Effector memory CD8-positive, alpha-beta T cell (primary cell): ENCODE data around the gene TRIM41.

Experiments used
- ATAC-seq: fragments of 150-1000 bp; cut with Tn5 transposase; replicated peaks from 2 replicates; pipeline ENCODE4 v1.10.0; 2021; ENCODE audit warnings: mild to moderate bottlenecking, moderate library complexity
- DNase-seq, 3 experiments: peaks; one replicate each; pipeline ENCODE4 v3.0.0; 2021
- H3K27ac Mint-ChIP-seq, 2 donors: one replicate each; pipeline ENCODE4 v1.8.0; 2022; ENCODE audit warnings: mild to moderate bottlenecking in 2 of 2, mixed read lengths in 2 of 2, moderate library complexity in 2 of 2
- H3K27me3 Mint-ChIP-seq, 2 donors: one replicate each; pipeline ENCODE4 v1.8.0; 2022; ENCODE audit warnings: mixed read lengths in 2 of 2
- H3K36me3 Mint-ChIP-seq: one replicate; pipeline ENCODE4 v1.8.0; 2022; ENCODE audit warnings: mild to moderate bottlenecking, moderate library complexity, mixed read lengths; ENCODE audit not compliant: insufficient read depth
- H3K4me1 Mint-ChIP-seq, 2 donors: one replicate each; pipeline ENCODE4 v1.8.0; 2022; ENCODE audit warnings: low read depth in 2 of 2, mixed read lengths in 2 of 2
- H3K4me3 Mint-ChIP-seq, 2 donors: one replicate each; pipeline ENCODE4 v1.8.0; 2022; ENCODE audit warnings: mild to moderate bottlenecking in 2 of 2, mixed read lengths in 2 of 2, moderate library complexity in 2 of 2
- H3K9me3 Mint-ChIP-seq, 2 donors: one replicate each; pipeline ENCODE4 v1.8.0; 2022; ENCODE audit warnings: mixed read lengths in 2 of 2

The TRIM41 gene

DNA sequence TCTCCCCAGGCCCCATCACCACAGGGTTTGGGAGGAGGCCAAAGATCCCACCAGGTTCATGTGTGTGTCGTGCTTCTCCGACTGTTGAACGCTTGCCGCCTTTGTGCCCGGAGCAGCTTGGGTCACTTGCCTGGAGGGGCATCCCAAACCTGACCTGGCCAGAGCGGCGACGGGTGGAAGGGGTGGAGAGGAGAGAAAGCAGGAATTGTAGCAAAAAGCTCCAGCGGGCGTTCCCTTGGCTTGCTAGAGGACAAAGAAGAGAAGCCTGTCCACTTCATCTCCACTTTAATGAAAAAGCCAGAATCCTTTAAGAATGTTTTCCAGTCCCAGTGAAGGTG lies 2.9 kb upstream of the TRIM41 start:
- Mint-ChIP-seq H3K4me3 (peak overlapping the region; percentile 57 to 62), H3K27ac (peak overlapping the region; percentile 88 to 100), H3K36me3 (peaks cover 78% of the 10 kb centered on the region), H3K27me3 (no peaks in the 10 kb centered on the region), H3K9me3 (peaks cover 0 to 1% of the 10 kb centered on the region in 2 donors), H3K4me1 (peaks cover 52 to 55% of the 10 kb centered on the region in 2 donors)
- DNase-seq (no peak), ATAC-seq (no peak)

GRCh38 chr5:181221105-181221791 lies 1.8 kb upstream of the TRIM41 start:
- Mint-ChIP-seq H3K27ac (peak overlapping the region; percentile 100), H3K4me1 (peaks cover 58 to 60% of the 10 kb centered on the region in 2 donors), H3K27me3 (no peaks in the 10 kb centered on the region), H3K4me3 (peak overlapping the region; percentile 84 to 86), H3K9me3 (peaks cover 0 to 1% of the 10 kb centered on the region in 2 donors), H3K36me3 (peaks cover 78% of the 10 kb centered on the region)
- ATAC-seq: peak; percentile 16
- DNase-seq: peak; percentile 68 to 72 (median 69)

DNA sequence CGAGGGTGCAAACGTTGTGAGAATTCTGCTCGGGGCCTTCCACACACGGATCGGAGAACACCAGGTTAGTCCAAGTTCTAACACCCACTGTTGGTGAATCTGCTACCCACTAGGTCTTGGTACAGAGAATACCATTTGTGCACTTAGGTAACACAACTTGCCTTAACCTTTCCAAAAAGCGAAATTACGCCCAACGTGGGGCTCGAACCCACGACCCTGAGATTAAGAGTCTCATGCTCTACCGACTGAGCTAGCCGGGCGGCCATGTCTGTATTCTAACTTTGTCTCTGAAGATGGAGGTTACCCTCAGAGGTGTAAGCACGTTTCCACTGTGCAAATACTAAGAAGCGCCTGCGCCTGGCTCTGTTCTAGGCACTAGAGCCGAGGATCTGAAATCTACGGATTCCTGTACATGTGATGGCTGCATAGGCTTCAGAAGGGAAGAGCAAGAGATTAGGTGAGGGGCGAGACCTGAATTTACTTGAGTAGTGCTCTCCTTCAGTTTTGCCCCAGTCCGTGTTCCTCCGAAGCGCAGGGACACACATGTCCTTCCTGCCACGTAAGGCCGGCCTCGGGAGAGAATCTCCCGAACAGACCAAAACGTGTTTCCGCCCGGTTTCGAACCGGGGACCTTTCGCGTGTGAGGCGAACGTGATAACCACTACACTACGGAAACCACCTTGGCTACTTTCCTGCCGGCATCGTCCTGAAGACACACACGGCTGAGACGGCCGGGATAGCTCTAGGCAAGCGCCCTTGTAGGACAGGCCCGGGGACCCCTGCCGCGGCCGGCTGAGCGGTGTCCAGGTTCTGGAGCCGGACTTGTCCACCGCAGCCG lies 1.1 kb upstream of the TRIM41 start:
- Mint-ChIP-seq H3K27me3 (no peaks in the 10 kb centered on the region), H3K36me3 (peaks cover 77% of the 10 kb centered on the region), H3K4me1 (peaks cover 53 to 57% of the 10 kb centered on the region in 2 donors), H3K27ac (peak overlapping the region; percentile 100), H3K4me3 (peak overlapping the region; percentile 84 to 86), H3K9me3 (peaks cover 0 to 1% of the 10 kb centered on the region in 2 donors)
- DNase-seq: peak; percentile 98 to 99 (median 99)
- ATAC-seq: peak; percentile 31

GRCh38 chr5:181222630-181223057 lies 437 bp upstream of the TRIM41 start:
- Mint-ChIP-seq H3K27me3 (no peaks in the 10 kb centered on the region), H3K27ac (peak overlapping the region; percentile 100), H3K36me3 (peaks cover 74% of the 10 kb centered on the region), H3K4me3 (peak overlapping the region; percentile 84 to 86), H3K9me3 (peaks cover 0 to 1% of the 10 kb centered on the region in 2 donors), H3K4me1 (peaks cover 49 to 52% of the 10 kb centered on the region in 2 donors)
- no peak for DNase-seq
- peak; percentile 4 for ATAC-seq

DNA sequence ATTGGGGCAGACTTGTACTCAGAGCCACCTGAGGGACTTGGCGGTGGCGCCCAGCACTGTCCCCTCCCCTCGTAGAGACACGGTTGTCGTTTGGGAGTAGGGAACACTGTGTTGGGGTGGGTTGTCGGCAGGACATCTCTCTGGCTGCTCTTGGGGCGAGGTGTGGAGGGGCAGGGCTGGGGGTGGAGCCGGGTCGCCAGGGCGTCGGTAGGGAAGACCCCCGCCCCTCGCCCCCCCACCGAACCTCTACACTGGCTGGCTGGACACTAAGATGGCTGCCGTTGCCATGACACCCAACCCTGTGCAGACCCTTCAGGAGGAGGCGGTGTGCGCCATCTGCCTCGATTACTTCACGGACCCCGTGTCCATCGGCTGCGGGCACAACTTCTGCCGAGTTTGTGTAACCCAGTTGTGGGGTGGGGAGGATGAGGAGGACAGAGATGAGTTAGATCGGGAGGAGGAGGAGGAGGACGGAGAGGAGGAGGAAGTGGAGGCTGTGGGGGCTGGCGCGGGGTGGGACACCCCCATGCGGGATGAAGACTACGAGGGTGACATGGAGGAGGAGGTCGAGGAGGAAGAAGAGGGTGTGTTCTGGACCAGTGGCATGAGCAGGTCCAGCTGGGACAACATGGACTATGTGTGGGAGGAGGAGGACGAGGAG lies 778 bp downstream of the TRIM41 start:
- H3K4me3 Mint-ChIP-seq: peak overlapping the region; percentile 84 to 86
- H3K9me3 Mint-ChIP-seq: no peaks in the 10 kb centered on the region
- H3K4me1 Mint-ChIP-seq: peaks cover 41 to 44% of the 10 kb centered on the region in 2 donors
- DNase-seq: peak in 1 of 3 experiments; percentile 32
- no peak for ATAC-seq
- H3K36me3 Mint-ChIP-seq: peaks cover 68% of the 10 kb centered on the region
- no peaks in the 10 kb centered on the region for H3K27me3 Mint-ChIP-seq
- peak overlapping the region; percentile 100 for H3K27ac Mint-ChIP-seq

GRCh38 chr5:181224390-181225229 lies 1.5 kb downstream of the TRIM41 start:
- Mint-ChIP-seq H3K4me1 (peaks cover 47 to 48% of the 10 kb centered on the region in 2 donors), H3K36me3 (peaks cover 64% of the 10 kb centered on the region), H3K27me3 (no peaks in the 10 kb centered on the region), H3K4me3 (peak overlapping the region; percentile 84 to 86), H3K9me3 (no peaks in the 10 kb centered on the region), H3K27ac (peak overlapping the region; percentile 100)
- ATAC-seq (no peak), DNase-seq (no peak)

- no peak for DNase-seq
- Mint-ChIP-seq H3K4me3 (no peak overlapping the region), H3K36me3 (peaks cover 45% of the 10 kb centered on the region)
Observed at GRCh38 chr5:181229996-181230395, 6.9 kb downstream of the TRIM41 start.

DNA sequence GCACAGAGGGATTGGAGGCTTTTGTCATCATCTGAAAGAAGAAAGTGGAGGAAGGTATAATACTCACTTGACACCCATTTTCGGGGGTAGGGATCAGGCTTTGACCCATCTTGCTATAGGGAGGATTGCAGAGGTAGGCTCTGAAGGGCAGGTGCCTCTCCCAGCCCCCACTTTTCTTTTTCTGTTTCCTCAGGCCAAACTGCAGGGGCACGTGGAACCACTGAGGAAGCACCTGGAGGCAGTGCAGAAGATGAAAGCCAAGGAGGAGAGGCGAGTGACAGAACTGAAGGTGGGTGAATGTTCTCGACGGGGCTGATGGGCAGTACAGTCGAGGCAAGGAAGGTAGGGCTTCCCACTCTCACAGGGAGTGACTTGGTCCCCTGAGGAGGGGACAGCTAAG lies 7.5 kb downstream of the TRIM41 start:
- Mint-ChIP-seq H3K9me3 (no peaks in the 10 kb centered on the region), H3K4me1 (peaks cover 17 to 28% of the 10 kb centered on the region in 2 donors), H3K4me3 (no peak overlapping the region), H3K27me3 (no peaks in the 10 kb centered on the region), H3K27ac (peak overlapping the region in 1 of 2 donors; percentile 11), H3K36me3 (peaks cover 50% of the 10 kb centered on the region)
- ATAC-seq (no peak), DNase-seq (no peak)

More at GRCh38 chr5:181229996-181230395, 6.9 kb downstream of the TRIM41 start:
- no peaks in the 10 kb centered on the region for H3K9me3 Mint-ChIP-seq
- ATAC-seq: no peak
- peak overlapping the region; percentile 9 to 11 for H3K27ac Mint-ChIP-seq
- no peaks in the 10 kb centered on the region for H3K27me3 Mint-ChIP-seq
- H3K4me1 Mint-ChIP-seq: peaks cover 22 to 29% of the 10 kb centered on the region in 2 donors

- no peak overlapping the region for H3K4me3 Mint-ChIP-seq
- no peaks in the 10 kb centered on the region for H3K27me3 Mint-ChIP-seq
- H3K9me3 Mint-ChIP-seq: no peaks in the 10 kb centered on the region
- peak overlapping the region; percentile 11 to 44 for H3K27ac Mint-ChIP-seq
- peaks cover 59% of the 10 kb centered on the region for H3K36me3 Mint-ChIP-seq
- ATAC-seq (no peak), DNase-seq (no peak)
- H3K4me1 Mint-ChIP-seq: peaks cover 13 to 23% of the 10 kb centered on the region in 2 donors
Observed at GRCh38 chr5:181231432-181231831, 8.4 kb downstream of the TRIM41 start.

GRCh38 chr5:181232593-181232992 lies 9.5 kb downstream of the TRIM41 start:
- H3K4me1 Mint-ChIP-seq: peaks cover 13 to 23% of the 10 kb centered on the region in 2 donors
- no peaks in the 10 kb centered on the region for H3K9me3 Mint-ChIP-seq
- H3K4me3 Mint-ChIP-seq: no peak overlapping the region
- DNase-seq (no peak), ATAC-seq (no peak)
- H3K27ac Mint-ChIP-seq: peak overlapping the region in 1 of 2 donors; percentile 75
- no peaks in the 10 kb centered on the region for H3K27me3 Mint-ChIP-seq
- peaks cover 64% of the 10 kb centered on the region for H3K36me3 Mint-ChIP-seq

DNA sequence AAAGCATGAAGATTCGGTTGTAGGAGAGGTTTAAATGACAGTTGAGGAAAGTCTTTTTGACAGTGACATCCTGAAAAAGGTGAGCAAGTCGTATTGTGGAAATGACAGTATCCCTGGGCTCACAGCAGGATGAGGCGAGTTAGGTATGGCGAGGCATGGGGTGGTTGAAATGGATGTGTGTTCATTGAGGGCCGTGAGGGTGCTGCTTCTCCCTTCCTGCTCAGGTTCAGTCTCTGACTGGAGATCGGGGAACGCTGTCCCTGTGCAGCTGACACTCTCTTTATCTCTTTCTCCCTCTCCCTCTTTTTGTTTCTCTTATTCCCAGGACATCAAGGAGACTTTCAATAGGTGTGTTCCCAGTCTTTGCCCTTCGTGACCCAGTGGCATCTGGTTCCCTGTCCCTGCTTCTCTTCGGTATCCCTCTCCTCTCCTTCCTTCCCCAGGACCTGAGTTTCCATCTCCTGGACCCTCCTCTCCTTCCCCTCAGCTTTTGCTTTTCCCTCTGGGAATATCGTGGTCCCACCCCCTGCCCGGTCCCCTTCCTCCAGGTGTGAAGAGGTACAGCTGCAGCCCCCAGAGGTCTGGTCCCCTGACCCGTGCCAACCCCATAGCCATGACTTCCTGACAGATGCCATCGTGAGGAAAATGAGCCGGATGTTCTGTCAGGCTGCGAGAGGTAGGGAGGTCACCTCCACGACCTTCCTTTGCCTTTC lies 10.2 kb downstream of the TRIM41 start:
- ATAC-seq: no peak
- Mint-ChIP-seq H3K4me1 (peaks cover 19 to 27% of the 10 kb centered on the region in 2 donors), H3K27ac (peak overlapping the region; percentile 59 to 75), H3K4me3 (no peak overlapping the region), H3K36me3 (peaks cover 68% of the 10 kb centered on the region), H3K27me3 (no peaks in the 10 kb centered on the region), H3K9me3 (no peaks in the 10 kb centered on the region)
- no peak for DNase-seq

DNA sequence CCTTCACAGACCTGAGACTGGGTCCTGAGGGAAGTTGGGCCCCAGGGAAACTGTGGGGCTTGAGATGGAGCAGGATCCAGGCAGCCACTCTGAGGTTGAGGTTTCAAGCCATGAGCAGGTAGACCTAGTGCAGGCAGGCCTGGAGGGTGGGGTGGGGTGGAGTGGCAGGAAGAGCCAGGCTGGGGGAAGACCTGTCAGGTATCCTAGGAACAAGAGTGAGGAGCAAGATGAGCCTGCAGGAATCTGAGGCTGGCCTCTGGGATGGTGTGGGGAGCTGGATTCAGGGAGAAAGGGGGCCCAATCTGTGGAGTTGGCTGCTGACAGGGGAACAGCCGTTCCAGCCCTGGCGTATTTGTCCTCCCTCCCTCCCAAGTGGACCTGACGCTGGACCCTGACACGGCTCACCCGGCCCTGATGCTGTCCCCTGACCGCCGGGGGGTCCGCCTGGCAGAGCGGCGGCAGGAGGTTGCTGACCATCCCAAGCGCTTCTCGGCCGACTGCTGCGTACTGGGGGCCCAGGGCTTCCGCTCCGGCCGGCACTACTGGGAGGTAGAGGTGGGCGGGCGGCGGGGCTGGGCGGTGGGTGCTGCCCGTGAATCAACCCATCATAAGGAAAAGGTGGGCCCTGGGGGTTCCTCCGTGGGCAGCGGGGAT lies 10.8 kb downstream of the TRIM41 start:
- H3K4me1 Mint-ChIP-seq: peaks cover 22 to 31% of the 10 kb centered on the region in 2 donors
- H3K36me3 Mint-ChIP-seq: peaks cover 70% of the 10 kb centered on the region
- H3K9me3 Mint-ChIP-seq: no peaks in the 10 kb centered on the region
- H3K27me3 Mint-ChIP-seq: no peaks in the 10 kb centered on the region
- no peak for DNase-seq
- H3K4me3 Mint-ChIP-seq: no peak overlapping the region
- H3K27ac Mint-ChIP-seq: peak overlapping the region; percentile 59 to 75
- no peak for ATAC-seq
